ENCODE measurements around the gene FURIN. TPM values are rescaled to one million over a fixed set of nuclear protein-coding genes. Genes with fewer than 3 reads are reported as not detected.

The FURIN gene
- total and polyA plus RNA-seq, 12 donors = 29.5 to 82.5 (median 40.9) TPM

GRCh38 chr15:90828111-90828510 is 40.3 kb upstream of the FURIN start:
- peaks cover 0 to 36% (median 0%) of the 10 kb centered on the region in 9 donors for H3K4me1 ChIP-seq
- H3K27me3 ChIP-seq = no peaks in the 10 kb centered on the region
- 83 to 85% methylated on average over 12 of the region's 12 CpGs for WGBS, 2 donors
- intact Hi-C loops (cut with DNase I) = no loop called here
- no peak overlapping the region for H3K27ac ChIP-seq
- DNase-seq (no peak), ATAC-seq (no peak)
- H3K9me3 ChIP-seq = no peaks in the 10 kb centered on the region
- no peaks in the 10 kb centered on the region for H3K36me3 ChIP-seq
- TF ChIP-seq CTCF (IDR thresholded peaks at IDR 0.05) = no peak
- no peak overlapping the region for H3K4me3 ChIP-seq

- DNase-seq (no peak), ATAC-seq (no peak)
- H3K4me1 ChIP-seq = peaks cover 0 to 28% (median 0%) of the 10 kb centered on the region in 9 donors
- H3K9me3 ChIP-seq = no peaks in the 10 kb centered on the region
- no peak for TF ChIP-seq CTCF (IDR thresholded peaks at IDR 0.05)
- no peaks in the 10 kb centered on the region for H3K36me3 ChIP-seq
- H3K4me3 ChIP-seq = no peak overlapping the region
- peak overlapping the region in 2 of 10 donors; percentile 26 to 93 for H3K27ac ChIP-seq
- no peaks in the 10 kb centered on the region for H3K27me3 ChIP-seq
- intact Hi-C loops (cut with DNase I) = no loop called here
- 93 to 96% methylated on average over 6 of the region's 6 CpGs for WGBS, 2 donors
These were observed 39.3 kb upstream of the FURIN start for GRCh38 chr15:90829126-90829525.

GRCh38 chr15:90829942-90830440 is 38.4 kb upstream of the FURIN start:
- intact Hi-C loops (cut with DNase I) = no loop called here
- H3K36me3 ChIP-seq = no peaks in the 10 kb centered on the region
- WGBS, 2 donors = 63 to 67% methylated on average over 15 of the region's 15 CpGs
- TF ChIP-seq CTCF (IDR thresholded peaks at IDR 0.05) = no peak
- ATAC-seq = peak; percentile 27 to 83 (median 68)
- H3K27me3 ChIP-seq = no peaks in the 10 kb centered on the region
- peak overlapping the region in 6 of 10 donors; percentile 10 to 93 (median 32) for H3K27ac ChIP-seq
- no peak for DNase-seq
- H3K9me3 ChIP-seq = no peaks in the 10 kb centered on the region
- H3K4me1 ChIP-seq = peaks cover 0 to 28% (median 0%) of the 10 kb centered on the region in 9 donors
- peak overlapping the region in 1 of 10 donors; percentile 4 for H3K4me3 ChIP-seq

GRCh38 chr15:90834626-90835025 is 33.8 kb upstream of the FURIN start:
- no peak overlapping the region for H3K27ac ChIP-seq
- TF ChIP-seq CTCF (IDR thresholded peaks at IDR 0.05) = no peak
- no peaks in the 10 kb centered on the region for H3K27me3 ChIP-seq
- no peak for ATAC-seq
- intact Hi-C loops (cut with DNase I) = no loop called here
- DNase-seq = no peak
- H3K36me3 ChIP-seq = no peaks in the 10 kb centered on the region
- peaks cover 0 to 65% (median 0%) of the 10 kb centered on the region in 9 donors for H3K4me1 ChIP-seq
- 62 to 83% methylated on average over 5 of the region's 5 CpGs for WGBS, 2 donors
- H3K9me3 ChIP-seq = no peaks in the 10 kb centered on the region
- H3K4me3 ChIP-seq = no peak overlapping the region

Data from heart right ventricle (tissue), 16 donors.